Ectodermal cell (in vitro differentiated cells): ENCODE results near the gene ARMC5.

ENCODE experiments used
- H3K27ac ChIP-seq: 2 replicates; pipeline ENCODE4 v1.7.0; 2013; ENCODE audit warnings: mild to moderate bottlenecking, low read depth, low read length; ENCODE audit not compliant: insufficient read depth, poor library complexity, severe bottlenecking
- H3K27me3 ChIP-seq: 2 replicates; pipeline ENCODE4 v1.7.0; 2013; ENCODE audit warnings: mild to moderate bottlenecking, low read length; ENCODE audit not compliant: insufficient read depth, control insufficient read depth, poor library complexity, severe bottlenecking
- H3K36me3 ChIP-seq: one replicate; pipeline ENCODE4 v1.7.0; 2013; ENCODE audit warnings: low read length; ENCODE audit not compliant: control insufficient read depth, insufficient read depth
- H3K4me1 ChIP-seq: one replicate; pipeline ENCODE4 v1.7.0; 2013; ENCODE audit warnings: low read length; ENCODE audit not compliant: control insufficient read depth, insufficient read depth
- H3K4me3 ChIP-seq: 2 replicates; pipeline ENCODE4 v1.7.0; 2013; ENCODE audit warnings: low read depth, low read length, control low read depth; ENCODE audit not compliant: insufficient read depth
- H3K9me3 ChIP-seq: 2 replicates; pipeline ENCODE4 v1.7.0; 2013; ENCODE audit warnings: mild to moderate bottlenecking, low read length, moderate library complexity; ENCODE audit not compliant: control insufficient read depth
- WGBS, 2 experiments: methylation state at CpG; one replicate each; pipeline ENCODE4 v1.1.7; 2013; ENCODE audit warnings: missing lambda C conversion rate in 2 of 2; 5-methylcytosine and 5-hydroxymethylcytosine counted together

The ARMC5 gene

GRCh38 chr16:31487071-31487719 lies 27.9 kb downstream of the ARMC5 start:
- no peaks in the 10 kb centered on the region for H3K36me3 ChIP-seq
- no peaks in the 10 kb centered on the region for H3K9me3 ChIP-seq
- H3K4me3 ChIP-seq, result peak overlapping the region; percentile 48
- peaks cover 59% of the 10 kb centered on the region for H3K27me3 ChIP-seq
- H3K4me1 ChIP-seq, result peaks cover 5% of the 10 kb centered on the region
- 10 to 12% methylated on average over 48 of the region's 48 CpGs for WGBS, 2 experiments
- H3K27ac ChIP-seq, result no peak overlapping the region

DNA sequence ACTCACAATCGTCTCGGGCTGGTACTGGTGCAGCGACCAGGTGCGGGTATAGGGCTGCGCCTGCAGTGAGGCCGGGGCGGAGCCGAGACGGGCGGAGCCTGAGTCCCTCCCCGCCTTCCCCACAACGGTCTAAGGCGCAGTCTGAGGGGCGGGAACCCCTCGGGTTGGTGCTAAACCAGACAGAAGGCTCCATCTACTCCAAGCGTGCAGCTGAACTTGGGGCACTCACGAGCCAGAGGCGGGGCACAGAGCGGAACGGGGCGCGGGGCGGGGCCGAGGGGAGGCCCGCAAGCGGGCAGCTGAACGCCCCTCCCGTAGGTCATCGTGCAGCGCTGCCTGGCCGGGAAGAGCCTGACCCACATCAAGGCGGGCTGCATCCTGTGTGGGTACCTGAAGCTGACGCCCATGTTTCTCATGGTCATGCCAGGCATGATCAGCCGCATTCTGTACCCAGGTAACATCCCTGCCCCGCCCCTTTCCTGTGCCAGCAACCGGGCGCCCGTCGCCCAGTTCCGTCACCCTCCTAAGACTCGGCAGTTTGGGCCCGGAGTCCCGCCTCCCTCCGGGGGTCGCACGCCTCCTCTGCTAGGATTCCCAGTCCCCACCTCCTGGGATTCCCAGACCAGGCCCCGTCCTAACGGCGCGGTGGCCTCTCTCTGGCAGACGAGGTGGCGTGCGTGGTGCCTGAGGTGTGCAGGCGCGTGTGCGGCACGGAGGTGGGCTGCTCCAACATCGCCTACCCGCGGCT lies 28.6 kb downstream of the ARMC5 start:
- Histone ChIP-seq H3K27me3 (peaks cover 58% of the 10 kb centered on the region), H3K4me3 (peak overlapping the region; percentile 48)
- WGBS, 2 experiments, result 2% methylated on average over 60 of the region's 60 CpGs

DNA sequence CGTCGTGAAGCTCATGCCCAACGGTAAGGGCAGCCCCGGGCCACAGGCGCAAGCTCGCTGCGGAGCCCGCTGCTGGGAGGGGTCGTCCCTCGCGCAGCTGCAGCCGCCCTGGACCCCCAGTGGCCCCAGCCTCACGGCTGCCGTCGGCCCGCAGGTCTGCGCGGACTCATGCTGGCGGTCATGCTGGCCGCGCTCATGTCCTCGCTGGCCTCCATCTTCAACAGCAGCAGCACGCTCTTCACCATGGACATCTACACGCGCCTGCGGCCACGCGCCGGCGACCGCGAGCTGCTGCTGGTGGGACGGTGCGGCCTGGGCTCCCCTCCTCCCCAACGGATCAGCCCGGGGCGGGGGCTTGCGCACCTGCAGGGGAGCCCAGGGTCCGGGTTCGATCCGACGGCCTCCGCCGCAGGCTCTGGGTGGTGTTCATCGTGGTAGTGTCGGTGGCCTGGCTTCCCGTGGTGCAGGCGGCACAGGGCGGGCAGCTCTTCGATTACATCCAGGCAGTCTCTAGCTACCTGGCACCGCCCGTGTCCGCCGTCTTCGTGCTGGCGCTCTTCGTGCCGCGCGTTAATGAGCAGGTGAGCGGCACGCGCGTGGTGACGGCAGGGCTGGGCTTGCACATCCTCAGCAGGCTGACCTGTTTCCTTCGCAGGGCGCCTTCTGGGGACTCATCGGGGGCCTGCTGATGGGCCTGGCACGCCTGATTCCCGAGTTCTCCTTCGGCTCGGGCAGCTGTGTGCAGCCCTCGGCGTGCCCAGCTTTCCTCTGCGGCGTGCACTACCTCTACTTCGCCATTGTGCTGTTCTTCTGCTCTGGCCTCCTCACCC lies 29.4 kb downstream of the ARMC5 start:
- Histone ChIP-seq H3K36me3 (no peaks in the 10 kb centered on the region), H3K4me3 (peak overlapping the region; percentile 48), H3K27me3 (peaks cover 55% of the 10 kb centered on the region), H3K9me3 (no peaks in the 10 kb centered on the region), H3K4me1 (peaks cover 5% of the 10 kb centered on the region), H3K27ac (no peak overlapping the region)
- 58 to 60% methylated on average over 77 of the region's 77 CpGs for WGBS, 2 experiments

More for the DNA sequence above, 28.6 kb downstream of the ARMC5 start:
- Histone ChIP-seq H3K9me3 (no peaks in the 10 kb centered on the region), H3K4me1 (peaks cover 5% of the 10 kb centered on the region), H3K27ac (no peak overlapping the region), H3K36me3 (no peaks in the 10 kb centered on the region)

DNA sequence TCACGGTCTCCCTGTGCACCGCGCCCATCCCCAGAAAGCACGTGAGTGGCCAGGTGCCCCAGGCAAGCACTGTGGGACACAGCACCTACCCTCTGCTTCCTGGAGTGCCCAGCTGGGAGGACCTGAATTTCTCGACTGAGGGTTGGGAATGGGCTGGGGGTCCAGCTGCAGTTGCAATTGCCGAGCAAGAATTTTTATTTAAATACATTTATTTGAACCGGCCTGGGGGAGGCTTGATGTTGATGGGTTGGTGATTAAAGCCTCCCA lies 29.9 kb downstream of the ARMC5 start:
- WGBS, 2 experiments, result 91 to 96% methylated on average over 7 of the region's 7 CpGs
- H3K9me3 ChIP-seq, result no peaks in the 10 kb centered on the region
- peaks cover 5% of the 10 kb centered on the region for H3K4me1 ChIP-seq
- no peak overlapping the region for H3K4me3 ChIP-seq
- H3K27me3 ChIP-seq, result peaks cover 55% of the 10 kb centered on the region
- H3K36me3 ChIP-seq, result no peaks in the 10 kb centered on the region
- H3K27ac ChIP-seq, result no peak overlapping the region

DNA sequence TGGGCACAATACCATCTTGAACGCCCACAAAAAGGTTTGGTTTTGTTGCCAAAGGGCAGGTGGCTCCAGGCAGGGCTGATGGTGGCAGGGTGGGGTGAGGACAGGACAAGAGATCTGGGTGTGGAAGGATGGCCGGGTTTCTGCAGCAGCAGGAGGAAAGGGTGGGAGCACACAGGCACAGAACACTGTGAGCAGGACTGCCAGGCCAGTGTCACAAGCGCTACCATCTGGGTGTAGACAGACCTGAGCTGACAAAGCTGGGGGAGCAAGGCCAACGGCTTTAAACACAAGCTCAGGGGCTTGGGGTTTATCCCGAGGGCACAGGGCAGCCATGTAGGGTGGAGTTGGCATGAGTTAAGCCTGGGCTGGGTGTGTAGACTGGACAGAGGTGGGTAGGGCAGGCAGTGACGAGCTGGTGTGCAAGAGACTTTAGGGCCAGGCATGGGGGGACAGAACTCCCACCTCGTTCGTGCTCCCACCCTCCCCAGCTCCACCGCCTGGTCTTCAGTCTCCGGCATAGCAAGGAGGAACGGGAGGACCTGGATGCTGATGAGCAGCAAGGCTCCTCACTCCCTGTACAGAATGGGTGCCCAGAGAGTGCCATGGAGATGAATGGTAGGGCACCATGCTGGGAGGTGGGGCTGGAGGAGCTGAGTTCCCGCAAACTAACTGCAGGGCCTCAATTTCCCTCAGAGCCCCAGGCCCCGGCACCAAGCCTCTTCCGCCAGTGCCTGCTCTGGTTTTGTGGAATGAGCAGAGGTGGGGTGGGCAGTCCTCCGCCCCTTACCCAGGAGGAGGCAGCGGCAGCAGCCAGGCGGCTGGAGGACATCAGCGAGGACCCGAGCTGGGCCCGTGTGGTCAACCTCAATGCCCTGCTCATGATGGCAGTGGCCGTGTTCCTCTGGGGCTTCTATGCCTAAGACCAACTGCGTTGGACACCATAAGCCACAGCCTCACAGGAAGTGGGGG lies 30.6 kb downstream of the ARMC5 start:
- no peaks in the 10 kb centered on the region for H3K36me3 ChIP-seq
- no peak overlapping the region for H3K4me3 ChIP-seq
- H3K27ac ChIP-seq, result no peak overlapping the region
- H3K9me3 ChIP-seq, result no peaks in the 10 kb centered on the region
- 94 to 97% methylated on average over 22 of the region's 22 CpGs for WGBS, 2 experiments
- H3K4me1 ChIP-seq, result peaks cover 5% of the 10 kb centered on the region
- peaks cover 50% of the 10 kb centered on the region for H3K27me3 ChIP-seq

- peaks cover 6% of the 10 kb centered on the region for H3K36me3 ChIP-seq
- WGBS, 2 experiments, result 92 to 96% methylated on average over 8 of the region's 8 CpGs
- peaks cover 5% of the 10 kb centered on the region for H3K4me1 ChIP-seq
- peaks cover 30% of the 10 kb centered on the region for H3K27me3 ChIP-seq
- no peak overlapping the region for H3K27ac ChIP-seq
- H3K4me3 ChIP-seq, result no peak overlapping the region
- no peaks in the 10 kb centered on the region for H3K9me3 ChIP-seq
These were observed 32.6 kb downstream of the ARMC5 start for GRCh38 chr16:31491778-31492418.

GRCh38 chr16:31493506-31494125 lies 34.3 kb downstream of the ARMC5 start:
- Histone ChIP-seq H3K27ac (no peak overlapping the region), H3K9me3 (no peaks in the 10 kb centered on the region), H3K4me1 (no peaks in the 10 kb centered on the region), H3K27me3 (peaks cover 12% of the 10 kb centered on the region), H3K36me3 (peaks cover 6% of the 10 kb centered on the region), H3K4me3 (no peak overlapping the region)
- 93 to 94% methylated on average over 18 of the region's 18 CpGs for WGBS, 2 experiments

DNA sequence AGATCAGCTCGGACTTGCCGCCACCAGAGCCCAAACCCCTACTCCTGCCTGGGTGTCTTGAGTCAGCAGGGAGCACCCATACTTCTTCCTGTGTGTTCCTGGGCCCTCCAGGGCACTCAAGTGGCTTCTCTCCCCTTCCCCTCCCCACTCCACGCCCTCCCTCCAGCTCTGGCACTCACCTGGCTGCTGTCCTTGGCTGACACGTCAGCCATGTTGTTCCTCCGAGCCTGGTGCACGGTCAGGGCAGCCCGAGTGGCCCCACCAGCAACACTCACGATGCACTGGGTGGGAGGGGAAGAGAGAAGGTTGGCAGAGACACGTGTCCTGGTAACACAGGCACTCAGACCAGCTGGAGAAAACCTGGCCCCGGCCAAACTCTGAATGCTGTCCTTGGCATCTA lies 37.4 kb downstream of the ARMC5 start:
- H3K27me3 ChIP-seq, result no peaks in the 10 kb centered on the region
- H3K27ac ChIP-seq, result no peak overlapping the region
- no peaks in the 10 kb centered on the region for H3K4me1 ChIP-seq
- H3K4me3 ChIP-seq, result no peak overlapping the region
- H3K9me3 ChIP-seq, result no peaks in the 10 kb centered on the region
- peaks cover 6% of the 10 kb centered on the region for H3K36me3 ChIP-seq
- WGBS, 2 experiments, result 93 to 94% methylated on average over 10 of the region's 10 CpGs

- WGBS, 2 experiments, result 93% methylated on average over 8 of the region's 8 CpGs
These were observed 39.2 kb downstream of the ARMC5 start for GRCh38 chr16:31498493-31498892.

More at GRCh38 chr16:31498493-31498892, 39.2 kb downstream of the ARMC5 start:
- Histone ChIP-seq H3K4me1 (no peaks in the 10 kb centered on the region), H3K27ac (no peak overlapping the region), H3K9me3 (no peaks in the 10 kb centered on the region), H3K4me3 (no peak overlapping the region), H3K27me3 (no peaks in the 10 kb centered on the region), H3K36me3 (peaks cover 6% of the 10 kb centered on the region)
